ENCODE results near the gene CAMSAP1. TPM values are rescaled to one million over a fixed set of nuclear protein-coding genes. Genes with fewer than 3 reads are reported as not detected.

Gene CAMSAP1
- total RNA-seq, 1 donor from 2014 or later = 34.8 TPM

DNA sequence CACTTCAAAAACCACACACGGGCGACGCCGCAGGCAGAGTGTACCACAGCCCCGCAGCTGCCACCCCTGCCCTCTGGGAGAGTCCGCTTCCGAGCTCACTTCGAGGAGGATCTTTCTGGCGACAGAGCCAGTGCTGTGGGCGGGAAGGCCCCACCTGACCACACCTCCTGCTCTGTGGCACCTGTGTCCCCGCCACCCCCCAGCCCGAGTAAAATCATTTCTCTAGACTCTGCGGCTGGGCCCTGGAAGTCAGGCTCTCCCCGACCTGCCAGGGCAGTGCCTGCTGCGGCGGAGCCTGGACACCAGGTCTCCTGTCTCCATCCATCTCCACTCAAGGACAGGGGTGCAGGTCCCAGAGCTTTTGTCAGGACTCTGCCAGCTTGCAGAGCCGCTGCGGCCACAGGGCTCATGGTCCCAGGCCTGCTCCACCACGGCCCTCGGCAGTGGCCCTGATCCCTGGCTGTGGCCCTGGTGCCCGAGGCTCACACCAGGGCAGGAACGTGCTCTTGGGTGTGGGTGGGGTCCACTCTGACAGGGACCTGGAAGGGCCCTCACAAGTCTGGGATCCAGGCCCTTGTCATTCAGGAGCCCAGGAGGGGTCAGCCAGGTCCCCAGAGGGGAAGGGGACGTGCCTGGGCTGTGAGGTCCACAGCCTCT lies 20.9 kb upstream of the CAMSAP1 start:
- Mint-ChIP-seq H3K4me1 (ENCODE audit: low read depth, unreplicated experiment) (no peaks in the 10 kb centered on the region), H3K9me3 (ENCODE audit: unreplicated experiment) (no peaks in the 10 kb centered on the region), H3K27ac (ENCODE audit: unreplicated experiment) (no peak overlapping the region), H3K4me3 (ENCODE audit: unreplicated experiment) (peak overlapping the region; percentile 20), H3K36me3 (ENCODE audit: low read depth, unreplicated experiment) (peaks cover 14% of the 10 kb centered on the region), H3K27me3 (ENCODE audit: low read depth, unreplicated experiment) (peaks cover 5% of the 10 kb centered on the region)
- Histone ChIP-seq H3K27ac (ENCODE audit: low read depth, low read length) (no peak overlapping the region), H3K9me3 (ENCODE audit: insufficient read depth, low read depth, low read length) (no peaks in the 10 kb centered on the region), H3K4me3 (ENCODE audit: insufficient read depth, low read depth, low read length) (no peak overlapping the region), H3K4me2 (ENCODE audit: low read length) (no peak overlapping the region), H4K20me1 (ENCODE audit: insufficient read depth, low read length) (peaks cover 17% of the 10 kb centered on the region), H3K4me1 (ENCODE audit: insufficient read depth, low read length) (peaks cover 16% of the 10 kb centered on the region), H3K9ac (ENCODE audit: low read length) (no peak overlapping the region), H3K79me2 (ENCODE audit: insufficient read depth, low read length) (no peaks in the 10 kb centered on the region), H3K36me3 (ENCODE audit: insufficient read depth, low read length) (no peaks in the 10 kb centered on the region), H2AFZ (ENCODE audit: low read depth, low read length) (no peak overlapping the region), H3K27me3 (ENCODE audit: insufficient read depth, low read length) (no peaks in the 10 kb centered on the region)
- TF ChIP-seq EZH2 (IDR thresholded peaks at IDR 0.05; ENCODE audit: insufficient read depth, low read length) (no peak), CTCF (IDR thresholded peaks at IDR 0.05; ENCODE audit: insufficient read depth, low read depth, low read length) (no peak)
- FAIRE-seq = no peak
- DNase-seq (ENCODE audit: low read depth) = no peak

DNA sequence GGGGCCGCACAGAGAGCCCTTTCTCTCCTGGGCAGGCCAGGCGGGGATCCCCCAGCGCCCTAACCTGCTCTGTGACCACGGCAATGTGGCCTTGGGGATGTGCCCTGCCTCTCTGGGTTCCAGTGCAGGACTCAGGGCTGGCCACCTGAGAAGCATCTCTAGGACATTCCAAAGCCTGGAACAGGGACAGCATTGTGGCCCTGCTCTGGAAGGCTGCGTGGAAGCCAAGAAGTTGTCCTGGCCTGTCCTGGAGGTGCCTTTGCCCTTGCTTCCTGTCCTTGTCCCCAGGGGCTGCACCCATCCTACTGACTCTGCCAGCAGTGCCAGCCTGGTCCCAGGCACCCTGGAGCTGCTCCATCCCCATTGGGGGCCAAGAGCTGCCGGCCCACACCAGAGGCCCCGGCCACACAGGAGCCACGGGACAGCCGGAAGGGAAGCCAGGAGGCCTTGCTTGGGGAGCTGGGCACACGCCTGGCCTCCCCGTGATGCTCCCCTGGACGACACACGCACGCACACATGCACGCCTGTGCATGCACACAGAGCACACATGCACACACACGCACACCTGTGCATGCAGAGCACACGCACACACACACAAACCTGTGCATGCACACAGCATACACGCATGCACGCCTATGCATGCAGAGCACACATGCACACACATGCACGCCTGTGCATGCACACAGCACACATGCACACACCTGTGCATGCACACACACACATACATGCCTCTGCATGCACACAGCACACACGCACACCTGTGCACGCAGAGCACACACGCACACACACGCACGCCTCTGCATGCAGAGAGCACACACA lies 20.1 kb upstream of the CAMSAP1 start:
- H3K4me1 Mint-ChIP-seq (ENCODE audit: low read depth, unreplicated experiment) = no peaks in the 10 kb centered on the region
- no peak overlapping the region for H3K4me3 Mint-ChIP-seq (ENCODE audit: unreplicated experiment)
- H3K27ac Mint-ChIP-seq (ENCODE audit: unreplicated experiment) = no peak overlapping the region
- H3K9me3 ChIP-seq (ENCODE audit: insufficient read depth, low read depth, low read length) = no peaks in the 10 kb centered on the region
- H3K9me3 Mint-ChIP-seq (ENCODE audit: unreplicated experiment) = no peaks in the 10 kb centered on the region
- peaks cover 16% of the 10 kb centered on the region for H3K4me1 ChIP-seq (ENCODE audit: insufficient read depth, low read length)
- H4K20me1 ChIP-seq (ENCODE audit: insufficient read depth, low read length) = peaks cover 17% of the 10 kb centered on the region
- no peak overlapping the region for H3K9ac ChIP-seq (ENCODE audit: low read length)
- DNase-seq (ENCODE audit: low read depth) = no peak
- peaks cover 10% of the 10 kb centered on the region for H3K36me3 Mint-ChIP-seq (ENCODE audit: low read depth, unreplicated experiment)
- no peak overlapping the region for H3K4me3 ChIP-seq (ENCODE audit: insufficient read depth, low read depth, low read length)
- peak overlapping the region; percentile 58 for H3K4me2 ChIP-seq (ENCODE audit: low read length)
- H2AFZ ChIP-seq (ENCODE audit: low read depth, low read length) = no peak overlapping the region
- no peak for FAIRE-seq
- peaks cover 5% of the 10 kb centered on the region for H3K27me3 Mint-ChIP-seq (ENCODE audit: low read depth, unreplicated experiment)
- no peaks in the 10 kb centered on the region for H3K27me3 ChIP-seq (ENCODE audit: insufficient read depth, low read length)
- H3K27ac ChIP-seq (ENCODE audit: low read depth, low read length) = no peak overlapping the region
- no peaks in the 10 kb centered on the region for H3K36me3 ChIP-seq (ENCODE audit: insufficient read depth, low read length)
- no peak for TF ChIP-seq EZH2 (IDR thresholded peaks at IDR 0.05; ENCODE audit: insufficient read depth, low read length)
- TF ChIP-seq CTCF (IDR thresholded peaks at IDR 0.05; ENCODE audit: insufficient read depth, low read depth, low read length) = no peak
- no peaks in the 10 kb centered on the region for H3K79me2 ChIP-seq (ENCODE audit: insufficient read depth, low read length)
